Measurements from ENCODE around the gene CYP20A1. TPM values are rescaled to one million over a fixed set of nuclear protein-coding genes. Genes with fewer than 3 reads are reported as not detected.

Gene CYP20A1
- total and polyA plus RNA-seq, 9 of the 15 experiments (the other 6 are each of a cell fraction or from before 2014, with no cell fraction given) = 10.3 to 31.7 (median 12.4) TPM

- TF ChIP-seq REST (IDR thresholded peaks at IDR 0.05; ENCODE audit: borderline replicate concordance) (no peak), REST (CRISPR knock-in tag; IDR thresholded peaks at IDR 0.05; ENCODE audit: low read depth) (no peak), BHLHE40 (IDR thresholded peaks at IDR 0.05; ENCODE audit: low read length) (no peak), PATZ1 (CRISPR knock-in tag; IDR thresholded peaks at IDR 0.05; ENCODE audit: borderline replicate concordance) (no peak), VEZF1 (CRISPR knock-in tag; IDR thresholded peaks at IDR 0.05) (no peak), CTCF (IDR thresholded peaks at IDR 0.05 in 2 of 3, conservative IDR thresholded peaks at IDR 0.05 in 1 of 3; ENCODE audit: insufficient read depth in 2 of 3, low read depth in 1 of 3, low read length in 3 of 3) (no peak), ZNF707 (CRISPR knock-in tag; conservative IDR thresholded peaks at IDR 0.05) (no peak), CHD1 (IDR thresholded peaks at IDR 0.05; ENCODE audit: low read length) (no peak)
Measured at GRCh38 chr2:203328760-203329540, 90.1 kb downstream of the CYP20A1 start (continued).

All from K562 (cell line).